ENCODE measurements around the gene GALNT18.

GALNT18 gene

GRCh38 chr11:11237070-11237832 is 384.6 kb downstream of the GALNT18 start (continued):
- TF ChIP-seq ZNF548 (tag by site-specific recombination; IDR thresholded peaks at IDR 0.05) (no peak), FEZF1 (tag by site-specific recombination; IDR thresholded peaks at IDR 0.05) (no peak), ZNF26 (tag by site-specific recombination; IDR thresholded peaks at IDR 0.05) (no peak)

- no peak for TF ChIP-seq ZNF362 (tag by site-specific recombination; IDR thresholded peaks at IDR 0.05)
- TF ChIP-seq ZNF211 (tag by site-specific recombination; IDR thresholded peaks at IDR 0.05; ENCODE audit: low read depth) = no peak
- TF ChIP-seq ZNF280C (tag by site-specific recombination; IDR thresholded peaks at IDR 0.05) = no peak
- TF ChIP-seq SCRT2 (tag by site-specific recombination; IDR thresholded peaks at IDR 0.05) = no peak
- no peak for TF ChIP-seq SALL2 (tag by site-specific recombination; IDR thresholded peaks at IDR 0.05; ENCODE audit: borderline replicate concordance)
- POLR2A ChIA-PET = no interaction called here
- no peaks in the 10 kb centered on the region for H3K36me3 ChIP-seq (ENCODE audit: control insufficient read depth in 2 of 2, insufficient read depth in 1 of 2, low read length in 2 of 2)
- H3K9me3 ChIP-seq (ENCODE audit: control insufficient read depth, insufficient read depth, low read depth, low read length) = no peaks in the 10 kb centered on the region
- H3K27ac ChIP-seq (ENCODE audit: extremely low read depth, low read depth, low read length) = no peak overlapping the region
- H3K4me3 ChIP-seq (ENCODE audit: low read depth, low read length) = no peak overlapping the region
- no peaks in the 10 kb centered on the region for H3K4me1 ChIP-seq (ENCODE audit: control insufficient read depth, insufficient read depth, low read length)
- CTCF ChIA-PET = no interaction called here
These were observed 385.2 kb downstream of the GALNT18 start for GRCh38 chr11:11236498-11237059.

- Histone ChIP-seq H3K27ac (ENCODE audit: extremely low read depth, low read depth, low read length) (no peak overlapping the region), H3K9me3 (ENCODE audit: control insufficient read depth, insufficient read depth, low read depth, low read length) (no peaks in the 10 kb centered on the region), H3K4me3 (ENCODE audit: low read depth, low read length) (no peak overlapping the region), H3K4me1 (ENCODE audit: control insufficient read depth, insufficient read depth, low read length) (no peaks in the 10 kb centered on the region), H3K36me3 (ENCODE audit: control insufficient read depth in 2 of 2, insufficient read depth in 1 of 2, low read length in 2 of 2) (no peaks in the 10 kb centered on the region)
- ChIA-PET POLR2A (no interaction called here), CTCF (interaction anchor here (0.6 to 2.6 kb wide), 11 partner anchors 12 to 655 kb away, joined by 3 to 13 read pairs (median 3); no protein-coding TSS in a partner anchor)
- TF ChIP-seq ZNF580 (tag by site-specific recombination; IDR thresholded peaks at IDR 0.05) = no peak
- TF ChIP-seq ZNF214 (tag by site-specific recombination; IDR thresholded peaks at IDR 0.05; ENCODE audit: borderline replicate concordance) = no peak
These were observed 390.0 kb downstream of the GALNT18 start for GRCh38 chr11:11231763-11232162.

GRCh38 chr11:11230802-11231562 is 390.8 kb downstream of the GALNT18 start:
- Histone ChIP-seq H3K4me3 (ENCODE audit: low read depth, low read length) (no peak overlapping the region), H3K4me1 (ENCODE audit: control insufficient read depth, insufficient read depth, low read length) (no peaks in the 10 kb centered on the region), H3K36me3 (ENCODE audit: control insufficient read depth in 2 of 2, insufficient read depth in 1 of 2, low read length in 2 of 2) (no peaks in the 10 kb centered on the region), H3K9me3 (ENCODE audit: control insufficient read depth, insufficient read depth, low read depth, low read length) (no peaks in the 10 kb centered on the region), H3K27ac (ENCODE audit: extremely low read depth, low read depth, low read length) (no peak overlapping the region)
- ChIA-PET CTCF (interaction anchor here (0.6 to 2.6 kb wide), 13 partner anchors 9 to 557 kb away, joined by 3 to 13 read pairs (median 4); no protein-coding TSS in a partner anchor), POLR2A (no interaction called here)
- TF ChIP-seq ZNF654 (tag by site-specific recombination; IDR thresholded peaks at IDR 0.05; ENCODE audit: low read depth) (peak; percentile 24), ZNF426 (tag by site-specific recombination; IDR thresholded peaks at IDR 0.05) (no peak), HOXA7 (CRISPR knock-in tag; IDR thresholded peaks at IDR 0.05; ENCODE audit: borderline replicate concordance) (no peak), ZNF610 (tag by site-specific recombination; IDR thresholded peaks at IDR 0.05; ENCODE audit: borderline replicate concordance) (no peak)
